Caco-2 (cell line): ENCODE measurements around the gene AQP5. TPM values are rescaled to one million over a fixed set of nuclear protein-coding genes. Genes with fewer than 3 reads are reported as not detected.

Experiments used
- BruUV-seq: library from RNA; stranded (reverse); fragments of 400-500 nt; replicated peaks from 2 replicates; lab custom pipeline; 2021; lab: Mats Ljungman, UMichigan
- CTCF ChIA-PET: fragments of 300-600 bp; sonication (Branson Sonifier 250); formaldehyde crosslinking; loops from one replicate; lab custom pipeline; 2022; ENCODE audit warnings: antibody characterized with exemption; lab: Charles Lee
- POLR2A ChIA-PET: fragments of 300-600 bp; sonication (Branson Sonifier 250); formaldehyde crosslinking; loops from one replicate; lab custom pipeline; 2022; ENCODE audit warnings: antibody characterized with exemption; lab: Charles Lee
- DNase-seq, 2 experiments: peaks; one replicate each; pipeline versions ENCODE4 v3.0.0 to v3.0.0-alpha.2; 2020 to 2022
- H3K27me3 ChIP-seq: replicated peaks from 2 replicates; pipeline ENCODE4 v1.6.0; 2011; ENCODE audit warnings: low read length; ENCODE audit not compliant: control insufficient read depth, insufficient read depth
- H3K36me3 ChIP-seq: 2 replicates; pipeline ENCODE4 v1.5.1; 2011; ENCODE audit warnings: low read length; ENCODE audit not compliant: control insufficient read depth, insufficient read depth
- H3K4me1 ChIP-seq: fragments of 250-450 bp; sonication (Bioruptor Pico); 2 replicates; pipeline ENCODE4 v1.5.1; 2020; ENCODE audit warnings: mild to moderate bottlenecking
- H3K4me3 ChIP-seq: 2 replicates; pipeline ENCODE4 v1.5.1; 2011; ENCODE audit warnings: low read depth, mild to moderate bottlenecking, control low read depth, low read length
- H3K9me3 ChIP-seq: fragments of 250-450 bp; sonication (Bioruptor Pico); 2 replicates; pipeline ENCODE4 v1.5.1; 2020; ENCODE audit warnings: mild to moderate bottlenecking, moderate library complexity
- H3K27ac Mint-ChIP-seq: one replicate; pipeline ENCODE4 v1.8.0; 2022; ENCODE audit warnings: mixed read lengths; ENCODE audit not compliant: unreplicated experiment
- H3K27me3 Mint-ChIP-seq: one replicate; pipeline ENCODE4 v1.8.0; 2022; ENCODE audit warnings: mixed read lengths; ENCODE audit not compliant: insufficient read depth, unreplicated experiment
- H3K36me3 Mint-ChIP-seq: one replicate; pipeline ENCODE4 v1.8.0; 2022; ENCODE audit warnings: mild to moderate bottlenecking, mixed read lengths; ENCODE audit not compliant: insufficient read depth, unreplicated experiment
- H3K4me1 Mint-ChIP-seq: one replicate; pipeline ENCODE4 v1.8.0; 2022; ENCODE audit warnings: low read depth, mixed read lengths; ENCODE audit not compliant: unreplicated experiment
- H3K4me3 Mint-ChIP-seq: one replicate; pipeline ENCODE4 v1.8.0; 2022; ENCODE audit warnings: mild to moderate bottlenecking, moderate library complexity, mixed read lengths; ENCODE audit not compliant: unreplicated experiment
- H3K9me3 Mint-ChIP-seq: one replicate; pipeline ENCODE4 v1.8.0; 2022; ENCODE audit warnings: mixed read lengths; ENCODE audit not compliant: unreplicated experiment
- intact Hi-C: fragments of 100-400 bp; cut with micrococcal nuclease; formaldehyde crosslinking; loops from one replicate; pipeline ENCODE4 v1.10.0; 2022; ENCODE audit not compliant: unreplicated experiment
- total RNA-seq: library from RNA; stranded (reverse); gene quantifications from 2 replicates; pipeline ENCODE4 v1.2.3, GENCODE V29; 2022
- TF ChIP-seq, protein P1 (sequence below), 2 experiments: fragments of 200-600 bp in 1 of 2; IDR thresholded peaks; 1 replicate in 1 of 2; 2 replicates in 1 of 2; pipeline versions ENCODE4 v1.5.1 to v1.8.0; 2011 to 2022; ENCODE audit warnings: antibody characterized with exemption in 1 of 2, control low read depth in 1 of 2, inconsistent platforms in 1 of 2, low read depth in 1 of 2, low read length in 1 of 2, mild to moderate bottlenecking in 1 of 2, moderate library complexity in 1 of 2; ENCODE audit not compliant: insufficient read depth in 1 of 2, severe bottlenecking in 1 of 2, unreplicated experiment in 1 of 2

AQP5 gene
- total RNA-seq, 1 experiment from 2014 or later, result not detected

DNA sequence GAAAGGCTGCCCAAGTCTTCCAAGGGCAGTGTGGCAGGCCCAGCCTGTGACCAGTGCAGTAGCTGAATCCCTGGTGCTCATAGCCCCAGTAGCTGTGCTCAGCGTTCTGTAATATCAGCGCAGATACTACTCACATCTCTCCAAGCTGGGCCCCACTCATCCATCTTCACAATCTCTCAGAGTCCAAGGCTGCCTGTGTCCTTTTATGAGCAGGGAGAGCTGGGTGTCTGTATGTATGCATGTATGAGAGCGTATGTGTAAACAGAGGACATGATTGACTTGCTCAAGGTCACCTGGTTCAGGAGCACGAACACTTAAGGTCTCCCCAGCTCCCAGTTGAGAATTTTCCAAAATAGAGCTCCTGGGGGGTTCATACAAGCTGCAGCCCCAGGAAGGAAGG lies 16.5 kb downstream of the AQP5 start:
- CTCF ChIA-PET, result interaction anchor here (0.6 to 1.2 kb wide), 3 partner anchors 10 to 78 kb away, joined by 3 to 6 read pairs (median 3); no protein-coding TSS in a partner anchor
- POLR2A ChIA-PET, result no interaction called here

DNA sequence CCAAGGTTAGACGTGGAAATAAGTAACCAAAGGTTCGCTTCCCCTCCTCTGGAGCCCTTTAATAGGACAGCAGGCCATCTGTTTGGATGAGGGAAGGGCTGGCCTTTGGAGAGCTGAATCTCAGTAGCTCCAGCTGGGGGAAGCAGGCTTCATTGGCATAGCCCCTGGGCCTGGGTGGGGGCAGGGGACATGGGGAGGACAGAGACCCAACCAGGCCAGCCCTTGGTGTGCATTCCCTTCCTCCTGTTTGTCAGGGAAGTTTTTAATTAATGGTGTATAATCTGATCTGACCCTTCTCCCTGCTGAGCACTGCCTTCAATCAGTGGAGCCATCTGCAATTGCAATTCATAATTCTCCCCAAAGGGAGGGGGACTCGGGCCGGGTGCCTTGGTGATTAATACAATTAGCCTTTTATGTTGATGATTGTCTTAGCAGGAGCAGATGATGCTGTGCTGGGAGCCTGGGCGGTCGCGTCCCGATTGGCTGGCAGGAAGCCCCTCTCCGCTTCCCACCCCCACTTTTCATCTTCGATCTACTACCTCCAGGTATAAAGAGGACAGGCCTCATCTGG lies 17.4 kb downstream of the AQP5 start:
- no peak for DNase-seq
- Mint-ChIP-seq H3K27ac (peak overlapping the region; percentile 14), H3K36me3 (peaks cover 8% of the 10 kb centered on the region), H3K4me3 (no peak overlapping the region), H3K4me1 (peaks cover 19% of the 10 kb centered on the region), H3K27me3 (no peaks in the 10 kb centered on the region), H3K9me3 (no peaks in the 10 kb centered on the region)
- intact Hi-C loops, result no loop called here
- Histone ChIP-seq H3K4me1 (peaks cover 19% of the 10 kb centered on the region), H3K9me3 (no peaks in the 10 kb centered on the region), H3K4me3 (no peak overlapping the region), H3K27me3 (no peaks in the 10 kb centered on the region), H3K36me3 (no peaks in the 10 kb centered on the region)
- POLR2A ChIA-PET, result no interaction called here
- TF ChIP-seq, protein P1, sequence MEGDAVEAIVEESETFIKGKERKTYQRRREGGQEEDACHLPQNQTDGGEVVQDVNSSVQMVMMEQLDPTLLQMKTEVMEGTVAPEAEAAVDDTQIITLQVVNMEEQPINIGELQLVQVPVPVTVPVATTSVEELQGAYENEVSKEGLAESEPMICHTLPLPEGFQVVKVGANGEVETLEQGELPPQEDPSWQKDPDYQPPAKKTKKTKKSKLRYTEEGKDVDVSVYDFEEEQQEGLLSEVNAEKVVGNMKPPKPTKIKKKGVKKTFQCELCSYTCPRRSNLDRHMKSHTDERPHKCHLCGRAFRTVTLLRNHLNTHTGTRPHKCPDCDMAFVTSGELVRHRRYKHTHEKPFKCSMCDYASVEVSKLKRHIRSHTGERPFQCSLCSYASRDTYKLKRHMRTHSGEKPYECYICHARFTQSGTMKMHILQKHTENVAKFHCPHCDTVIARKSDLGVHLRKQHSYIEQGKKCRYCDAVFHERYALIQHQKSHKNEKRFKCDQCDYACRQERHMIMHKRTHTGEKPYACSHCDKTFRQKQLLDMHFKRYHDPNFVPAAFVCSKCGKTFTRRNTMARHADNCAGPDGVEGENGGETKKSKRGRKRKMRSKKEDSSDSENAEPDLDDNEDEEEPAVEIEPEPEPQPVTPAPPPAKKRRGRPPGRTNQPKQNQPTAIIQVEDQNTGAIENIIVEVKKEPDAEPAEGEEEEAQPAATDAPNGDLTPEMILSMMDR (IDR thresholded peaks at IDR 0.05; ENCODE audit: insufficient read depth in 1 of 2, low read depth in 1 of 2, low read length in 1 of 2, severe bottlenecking in 1 of 2, unreplicated experiment in 1 of 2), result no peak
- CTCF ChIA-PET, result interaction anchor here (0.9 to 1.2 kb wide), 3 partner anchors 11 to 238 kb away, joined by 3 to 6 read pairs (median 3); partner anchors contain the start of gene TMBIM6
- no TSS peak for BruUV-seq

More for the DNA sequence above, 16.5 kb downstream of the AQP5 start:
- Mint-ChIP-seq H3K4me3 (no peak overlapping the region), H3K4me1 (peaks cover 19% of the 10 kb centered on the region), H3K27me3 (no peaks in the 10 kb centered on the region), H3K27ac (no peak overlapping the region), H3K9me3 (no peaks in the 10 kb centered on the region), H3K36me3 (no peaks in the 10 kb centered on the region)
- Histone ChIP-seq H3K36me3 (no peaks in the 10 kb centered on the region), H3K4me3 (no peak overlapping the region), H3K27me3 (no peaks in the 10 kb centered on the region), H3K4me1 (peaks cover 19% of the 10 kb centered on the region), H3K9me3 (no peaks in the 10 kb centered on the region)
- TF ChIP-seq, protein P1 (IDR thresholded peaks at IDR 0.05; ENCODE audit: insufficient read depth in 1 of 2, low read depth in 1 of 2, low read length in 1 of 2, severe bottlenecking in 1 of 2, unreplicated experiment in 1 of 2), result no peak
- no TSS peak for BruUV-seq
- intact Hi-C loops, result no loop called here
- DNase-seq, result no peak

DNA sequence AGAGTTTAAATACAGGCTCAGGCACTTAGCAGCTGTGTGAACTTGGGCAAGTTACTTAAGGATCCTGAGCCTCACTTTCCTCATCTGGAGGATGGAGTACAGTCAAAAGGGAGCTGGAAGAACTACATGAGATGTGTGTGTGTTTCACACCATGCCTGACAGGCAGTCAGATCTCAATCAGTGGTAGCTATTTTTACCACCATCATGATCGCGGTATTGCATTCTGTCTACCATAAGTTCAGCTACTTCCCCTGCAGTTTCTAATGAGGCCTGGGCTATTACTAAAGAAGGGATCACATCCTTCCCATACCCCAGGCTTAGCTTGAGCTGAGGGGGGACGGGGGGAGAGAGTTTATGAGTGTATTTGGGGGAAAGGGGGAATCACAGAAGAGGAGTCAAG lies 18.1 kb downstream of the AQP5 start:
- TF ChIP-seq, protein P1 (IDR thresholded peaks at IDR 0.05; ENCODE audit: insufficient read depth in 1 of 2, low read depth in 1 of 2, low read length in 1 of 2, severe bottlenecking in 1 of 2, unreplicated experiment in 1 of 2), result no peak
- Mint-ChIP-seq H3K27ac (peak overlapping the region; percentile 14), H3K36me3 (peaks cover 8% of the 10 kb centered on the region), H3K9me3 (no peaks in the 10 kb centered on the region), H3K4me3 (no peak overlapping the region), H3K27me3 (no peaks in the 10 kb centered on the region), H3K4me1 (peaks cover 17% of the 10 kb centered on the region)
- Histone ChIP-seq H3K9me3 (no peaks in the 10 kb centered on the region), H3K36me3 (no peaks in the 10 kb centered on the region), H3K27me3 (no peaks in the 10 kb centered on the region), H3K4me1 (peaks cover 19% of the 10 kb centered on the region), H3K4me3 (no peak overlapping the region)
- no peak for DNase-seq
- ChIA-PET POLR2A (no interaction called here), CTCF (interaction anchor here (0.6 to 4.1 kb wide), 4 partner anchors 13 to 208 kb away, joined by 3 to 52 read pairs (median 5); partner anchors contain the start of gene SMARCD1)
- BruUV-seq, result no TSS peak
- intact Hi-C loops, result no loop called here
